Activated CD4-positive, alpha-beta T cell treated with anti-CD3 and anti-CD28 coated beads for 4 hours (primary cell): ENCODE data around the gene ZNF536.
"Not testable (repeated sequence)": the region's sequence is repeated elsewhere in the genome, so short reads cannot be mapped to it uniquely, and the experiment has no call there.

Source experiments
- DNase-seq, 2 donors: peaks; one replicate each; pipeline ENCODE4 v3.0.0-alpha.2; 2020

Gene ZNF536

GRCh38 chr19:30342901-30343300 is 29.3 kb upstream of the ZNF536 start:
- DNase-seq, result no peak

GRCh38 chr19:30344446-30345425 is 27.4 kb upstream of the ZNF536 start:
- DNase-seq, result no peak

DNA sequence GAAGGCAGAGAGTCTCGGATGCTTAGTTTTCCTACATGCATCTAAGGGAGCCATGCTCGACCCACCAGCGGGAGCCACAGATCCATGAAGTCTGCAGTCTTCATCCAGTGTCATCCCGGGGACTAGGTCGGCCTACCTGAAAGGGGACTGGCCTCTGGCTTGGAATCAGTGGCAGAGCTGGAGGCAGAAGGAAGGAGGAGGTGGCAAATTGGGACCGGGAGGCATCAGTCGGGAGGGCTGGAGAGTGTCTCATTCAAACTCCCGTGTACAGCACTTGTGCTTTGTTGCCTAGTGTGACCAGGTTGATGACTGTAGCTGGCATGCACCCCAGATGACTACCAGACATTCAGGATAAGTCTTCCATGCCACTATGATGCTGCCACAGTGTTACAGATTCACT is 26.5 kb upstream of the ZNF536 start:
- no peak for DNase-seq

GRCh38 chr19:30346468-30346867 is 25.7 kb upstream of the ZNF536 start:
- not testable (repeated sequence) for DNase-seq

DNA sequence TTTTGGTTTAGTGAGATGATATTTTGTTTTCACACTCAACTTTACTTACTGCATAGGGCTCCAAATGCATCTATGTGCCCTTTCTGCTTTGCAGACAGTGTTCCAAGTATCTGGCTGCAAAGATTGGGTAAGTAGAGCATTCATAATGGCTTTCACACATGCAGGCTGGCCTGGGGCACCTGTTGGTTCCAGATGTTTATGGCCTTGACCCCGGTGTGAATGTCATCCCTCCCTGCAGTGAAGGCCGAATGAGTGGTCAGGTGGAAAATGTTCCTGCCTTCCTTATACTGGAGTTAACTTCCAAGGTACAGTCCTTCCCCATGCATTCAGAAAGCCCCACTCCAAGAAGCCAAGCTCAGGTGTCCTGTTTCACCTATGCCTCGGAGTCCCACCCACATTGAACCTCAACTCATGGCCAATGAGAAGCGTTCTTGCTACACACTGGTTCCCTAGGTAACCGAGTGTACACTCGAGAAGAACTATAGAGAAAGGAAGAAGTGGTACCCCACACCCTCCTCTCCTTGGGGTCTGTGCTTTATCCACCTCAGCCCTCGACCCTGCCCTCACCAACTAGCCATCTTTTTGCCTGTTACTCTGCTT is 23.0 kb upstream of the ZNF536 start:
- no peak for DNase-seq

DNA sequence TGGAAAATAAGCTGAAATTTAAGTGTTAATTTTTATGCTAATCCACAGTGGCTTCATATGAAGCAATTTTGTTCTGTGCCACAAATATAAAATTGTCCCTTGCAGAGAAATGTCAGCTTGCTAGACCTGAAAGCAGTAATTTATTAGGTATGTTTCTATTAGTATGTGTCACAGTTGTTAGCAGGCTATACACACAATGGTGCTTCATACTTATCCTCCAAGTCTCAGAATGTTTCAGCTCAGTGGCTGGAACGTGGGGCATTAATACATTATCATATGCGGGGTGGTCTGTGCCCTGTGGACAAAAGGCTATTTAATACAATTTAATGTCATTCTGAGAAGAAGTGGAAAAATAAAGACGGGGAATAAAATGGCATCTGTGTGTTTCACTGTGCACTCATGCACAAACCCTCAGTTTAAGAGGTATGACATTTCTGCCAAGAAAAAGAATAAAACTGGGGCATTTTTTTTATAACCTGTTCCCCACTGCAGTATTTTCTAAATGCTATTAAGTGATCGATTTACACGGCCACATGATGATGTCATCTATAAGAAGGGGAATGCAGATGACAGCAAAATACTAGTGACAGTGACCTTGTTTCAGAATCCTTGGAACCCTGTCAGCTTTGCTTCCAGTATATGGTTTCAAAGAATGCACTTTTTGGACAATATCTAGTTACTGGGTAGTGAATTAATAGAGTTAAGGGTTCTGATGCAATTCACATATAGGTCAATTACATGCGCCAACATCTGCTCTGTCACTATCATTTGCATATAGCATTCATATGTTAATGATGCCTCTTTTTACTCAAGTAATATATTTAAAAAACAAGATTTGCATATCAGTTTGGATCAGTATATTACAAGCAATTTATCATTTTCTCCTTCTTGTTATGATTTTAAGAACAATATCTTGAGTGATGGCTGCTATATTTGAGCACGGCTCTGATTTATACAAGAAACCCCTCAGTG is 21.2 kb upstream of the ZNF536 start:
- no peak for DNase-seq

GRCh38 chr19:30351774-30352173 is 20.4 kb upstream of the ZNF536 start:
- DNase-seq, result no peak

- no peak for DNase-seq
Measured at GRCh38 chr19:30353394-30353945, 18.7 kb upstream of the ZNF536 start.

DNA sequence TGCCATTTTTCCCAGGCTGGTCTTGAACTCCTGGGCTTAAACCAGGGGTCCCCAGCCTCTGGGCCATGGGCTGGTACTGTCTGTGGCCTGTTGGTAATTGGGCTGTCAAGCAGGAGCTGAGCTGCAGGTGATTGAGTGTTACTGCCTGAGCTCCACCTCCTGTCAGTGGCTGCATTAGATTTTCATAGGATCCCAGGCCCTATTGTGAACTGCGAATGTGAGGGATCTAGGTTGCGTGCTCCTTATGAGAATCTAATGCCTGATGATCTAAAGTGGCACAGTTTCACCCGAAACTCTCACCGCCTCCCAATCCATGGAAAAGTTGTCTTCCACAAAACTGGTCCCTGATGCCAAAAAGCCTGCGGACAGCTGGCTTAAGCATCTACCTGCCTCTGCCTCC is 16.6 kb upstream of the ZNF536 start:
- DNase-seq, result no peak

DNA sequence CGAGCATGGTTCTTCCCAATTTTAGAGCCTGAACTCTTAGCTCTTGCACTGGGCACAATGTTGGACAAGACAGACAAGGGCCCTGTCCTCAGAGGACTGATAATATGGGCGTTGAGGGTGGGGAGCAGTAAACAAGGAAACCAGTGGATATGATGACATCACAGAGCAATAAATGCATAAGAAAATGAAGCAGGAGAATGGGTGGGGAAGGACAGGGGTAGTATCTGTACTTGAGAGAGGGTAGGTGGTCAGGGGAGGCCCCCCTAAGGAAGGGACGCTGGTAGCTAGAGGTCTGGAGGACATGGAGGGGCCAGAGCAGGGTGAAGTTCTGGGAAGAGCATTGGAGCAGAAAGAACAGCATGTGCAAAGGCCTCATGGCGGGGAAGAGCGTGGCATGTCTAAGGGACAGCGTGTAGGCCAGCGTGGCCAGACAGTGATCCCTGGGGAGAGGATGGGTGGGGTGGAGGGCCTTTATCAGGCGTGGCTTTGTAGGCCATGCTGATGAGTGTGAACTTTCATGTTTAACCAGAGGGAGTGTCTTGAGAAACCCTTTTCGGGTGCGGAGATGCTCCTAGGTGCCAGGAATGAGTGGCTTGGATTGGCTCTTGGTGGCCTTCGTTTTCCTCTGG is 15.1 kb upstream of the ZNF536 start:
- no peak for DNase-seq

- no peak for DNase-seq
Measured at GRCh38 chr19:30357580-30357954, 14.6 kb upstream of the ZNF536 start.

GRCh38 chr19:30358319-30358718 is 13.9 kb upstream of the ZNF536 start:
- DNase-seq, result no peak

DNA sequence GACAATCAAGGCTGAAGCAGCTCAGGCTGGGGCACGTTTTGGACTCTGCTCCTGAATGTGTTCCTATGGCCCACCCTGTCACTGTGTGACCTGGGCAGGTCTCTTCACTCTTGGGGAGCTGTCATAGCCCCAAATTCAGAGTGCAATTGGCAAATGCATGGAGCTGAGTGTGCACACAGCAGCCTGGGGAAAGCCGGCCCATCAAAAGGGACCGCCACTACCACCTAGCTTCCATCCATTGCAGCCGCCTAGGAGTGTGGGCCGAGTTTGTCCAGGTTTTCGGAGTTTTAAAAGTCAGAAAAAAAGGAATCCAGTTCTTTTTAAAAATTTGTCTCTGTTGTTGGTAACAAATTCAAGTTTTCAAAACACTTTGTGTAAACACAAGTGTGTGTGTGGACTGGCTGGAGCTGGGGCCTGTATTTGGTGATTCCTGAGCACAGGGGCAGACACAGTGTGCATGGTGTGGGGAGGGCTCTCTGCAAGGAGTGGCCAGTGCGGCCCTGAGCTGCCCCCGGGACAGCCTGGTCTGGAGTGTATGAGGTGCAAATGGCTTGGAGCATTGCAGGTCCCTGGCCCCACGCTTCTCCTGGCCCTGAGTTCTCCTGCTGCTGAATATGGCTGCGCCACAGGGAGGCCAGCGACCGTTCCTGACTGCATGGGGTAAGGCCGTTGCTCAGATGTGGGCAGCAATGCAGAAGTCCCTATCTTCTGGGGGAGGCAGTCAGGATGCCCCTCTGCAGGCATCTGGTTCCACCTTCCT is 13.2 kb upstream of the ZNF536 start:
- no peak for DNase-seq

GRCh38 chr19:30359936-30360335 is 12.2 kb upstream of the ZNF536 start:
- DNase-seq, result no peak

GRCh38 chr19:30360376-30361106 is 11.6 kb upstream of the ZNF536 start:
- no peak for DNase-seq

DNA sequence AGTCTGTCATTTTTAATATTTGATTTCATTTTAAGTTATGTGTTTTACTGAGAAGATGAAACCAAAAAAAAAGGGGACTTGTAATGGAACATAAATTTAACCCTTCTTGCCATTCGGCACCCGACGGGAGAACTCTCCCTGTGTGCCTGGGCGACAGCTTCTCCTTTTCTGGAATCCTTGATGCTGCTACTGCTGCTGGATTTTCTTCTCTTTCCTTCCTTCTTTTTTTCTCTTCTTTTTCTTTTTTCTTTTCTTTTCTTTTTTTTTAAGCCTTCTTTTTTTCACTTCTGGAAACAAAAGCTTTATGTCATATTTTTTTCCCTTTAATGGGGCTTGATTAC is 11.1 kb upstream of the ZNF536 start:
- DNase-seq, result no peak

DNA sequence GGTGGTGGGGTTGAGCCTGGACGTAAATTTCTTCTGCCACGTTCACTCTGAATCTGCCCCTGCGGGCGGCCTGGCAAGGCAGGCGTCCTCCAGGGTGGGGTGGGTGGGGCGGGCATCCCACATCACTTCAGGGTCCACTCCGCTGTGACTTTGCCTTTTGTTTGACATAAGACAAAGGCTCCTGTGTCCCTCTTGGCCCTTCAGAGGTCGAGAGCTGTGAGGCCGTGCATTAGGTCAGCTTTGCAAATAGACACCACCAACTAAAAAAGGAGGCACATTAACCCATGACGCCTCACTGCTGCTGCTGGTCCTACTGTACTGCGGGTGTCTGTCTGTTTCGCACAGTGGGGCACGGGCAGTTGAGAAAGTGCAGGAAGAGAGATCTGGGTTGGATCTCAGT is 10.5 kb upstream of the ZNF536 start:
- DNase-seq, result no peak

GRCh38 chr19:30362156-30362754 is 9.9 kb upstream of the ZNF536 start:
- no peak for DNase-seq

- DNase-seq, result no peak
Measured at GRCh38 chr19:30363073-30363472, 9.1 kb upstream of the ZNF536 start.
